Smooth muscle cell (in vitro differentiated cells): ENCODE data around the gene LDLR. TPM values are rescaled to one million over a fixed set of nuclear protein-coding genes. Genes with fewer than 3 reads are reported as not detected.

Experiments used
- DNase-seq: peaks from one replicate; lab custom pipeline; 2025; ENCODE audit not compliant: unreplicated experiment; lab: John Stamatoyannopoulos, UW
- H2AFZ ChIP-seq: fragments of 200-600 bp; sonication (generic); 2 replicates; pipeline ENCODE4 v1.6.0; 2016; ENCODE audit warnings: antibody characterized with exemption, low read depth, mild to moderate bottlenecking
- H3F3A ChIP-seq: fragments of 200-600 bp; sonication (generic); 2 replicates; pipeline ENCODE4 v1.6.0; 2017; ENCODE audit warnings: antibody characterized with exemption, low read depth
- H3K27ac ChIP-seq: fragments of 200-600 bp; sonication (generic); 2 replicates; pipeline ENCODE4 v1.5.1; 2016; ENCODE audit warnings: low read depth, mild to moderate bottlenecking
- H3K27me3 ChIP-seq: fragments of 200-600 bp; sonication (generic); 2 replicates; pipeline ENCODE4 v1.6.1; 2016; ENCODE audit warnings: low read depth, mild to moderate bottlenecking
- H3K36me3 ChIP-seq: fragments of 200-600 bp; sonication (generic); 2 replicates; pipeline ENCODE4 v1.5.1; 2016; ENCODE audit warnings: low read depth
- H3K4me1 ChIP-seq: fragments of 200-600 bp; sonication (generic); 2 replicates; pipeline ENCODE4 v1.5.1; 2016; ENCODE audit warnings: low read depth
- H3K4me2 ChIP-seq: fragments of 200-600 bp; sonication (generic); 2 replicates; pipeline ENCODE4 v1.6.0; 2016; ENCODE audit warnings: mild to moderate bottlenecking
- H3K4me3 ChIP-seq: fragments of 200-600 bp; sonication (generic); 2 replicates; pipeline ENCODE4 v1.5.1; 2016; ENCODE audit warnings: mild to moderate bottlenecking
- H3K79me2 ChIP-seq: fragments of 200-600 bp; sonication (generic); 2 replicates; pipeline ENCODE4 v1.6.0; 2016; ENCODE audit warnings: low read depth, mild to moderate bottlenecking
- H3K9ac ChIP-seq: fragments of 200-600 bp; sonication (generic); 2 replicates; pipeline ENCODE4 v1.6.0; 2016; ENCODE audit warnings: low read depth
- H3K9me3 ChIP-seq: fragments of 200-600 bp; sonication (generic); replicated peaks from 2 replicates; pipeline ENCODE4 v1.5.1; 2016; ENCODE audit warnings: low read depth
- H4K20me1 ChIP-seq: fragments of 200-600 bp; sonication (generic); 2 replicates; pipeline ENCODE4 v1.6.0; 2016; ENCODE audit warnings: low read depth
- WGBS: methylation state at CpG from one replicate; pipeline ENCODE4 v1.1.7; 2016; ENCODE audit warnings: low lambda C conversion rate; 5-methylcytosine and 5-hydroxymethylcytosine counted together
- polyA plus RNA-seq: library from polyadenylated mRNA; unstranded; fragments of >200 nt; fragmentation: Nextera tagmentation; extraction: Ambion mirVana; gene quantifications from 2 replicates; pipeline ENCODE4 v1.2.1, GENCODE V29; 2016
- total RNA-seq: library from RNA; depleted of rRNA; stranded (reverse); fragments of >200 nt; gene quantifications from 2 replicates; pipeline ENCODE4 v1.2.3, GENCODE V29; 2014
- TF ChIP-seq, protein P1 (sequence below): fragments of 200-600 bp; sonication (generic); IDR thresholded peaks from 2 replicates; pipeline ENCODE4 v1.5.1; 2017; ENCODE audit warnings: borderline replicate concordance, mild to moderate bottlenecking, antibody characterized with exemption; ENCODE audit not compliant: insufficient read depth, poor library complexity, severe bottlenecking

The LDLR gene
- total and polyA plus RNA-seq, 2 experiments from 2014 or later = 115 to 164 TPM

DNA sequence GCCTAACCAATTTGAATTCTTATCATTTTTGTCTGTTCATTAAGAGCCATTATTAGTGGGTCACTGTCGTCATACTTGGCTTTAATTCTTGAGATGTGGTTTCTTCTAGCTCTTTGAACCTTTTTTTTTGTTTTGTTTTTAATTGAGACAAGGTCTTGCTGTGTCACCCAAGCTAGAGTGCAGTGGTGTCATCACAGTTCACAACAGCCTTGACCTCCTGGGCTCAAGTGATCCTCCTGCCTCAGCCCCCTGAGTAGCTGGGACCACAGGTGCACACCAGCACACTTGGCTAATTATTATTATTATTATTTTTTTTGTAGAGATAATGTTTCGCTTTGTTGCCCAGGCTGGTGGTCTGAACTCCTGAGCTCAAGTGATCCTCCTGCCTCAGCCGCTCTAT lies 25.8 kb upstream of the LDLR start:
- H2AFZ ChIP-seq = no peak overlapping the region
- no peak overlapping the region for H3K27ac ChIP-seq
- H3K79me2 ChIP-seq = no peaks in the 10 kb centered on the region
- H3K4me2 ChIP-seq = no peak overlapping the region
- no peaks in the 10 kb centered on the region for H3F3A ChIP-seq
- H3K27me3 ChIP-seq = no peaks in the 10 kb centered on the region
- no peak overlapping the region for H3K9ac ChIP-seq
- TF ChIP-seq, protein P1, sequence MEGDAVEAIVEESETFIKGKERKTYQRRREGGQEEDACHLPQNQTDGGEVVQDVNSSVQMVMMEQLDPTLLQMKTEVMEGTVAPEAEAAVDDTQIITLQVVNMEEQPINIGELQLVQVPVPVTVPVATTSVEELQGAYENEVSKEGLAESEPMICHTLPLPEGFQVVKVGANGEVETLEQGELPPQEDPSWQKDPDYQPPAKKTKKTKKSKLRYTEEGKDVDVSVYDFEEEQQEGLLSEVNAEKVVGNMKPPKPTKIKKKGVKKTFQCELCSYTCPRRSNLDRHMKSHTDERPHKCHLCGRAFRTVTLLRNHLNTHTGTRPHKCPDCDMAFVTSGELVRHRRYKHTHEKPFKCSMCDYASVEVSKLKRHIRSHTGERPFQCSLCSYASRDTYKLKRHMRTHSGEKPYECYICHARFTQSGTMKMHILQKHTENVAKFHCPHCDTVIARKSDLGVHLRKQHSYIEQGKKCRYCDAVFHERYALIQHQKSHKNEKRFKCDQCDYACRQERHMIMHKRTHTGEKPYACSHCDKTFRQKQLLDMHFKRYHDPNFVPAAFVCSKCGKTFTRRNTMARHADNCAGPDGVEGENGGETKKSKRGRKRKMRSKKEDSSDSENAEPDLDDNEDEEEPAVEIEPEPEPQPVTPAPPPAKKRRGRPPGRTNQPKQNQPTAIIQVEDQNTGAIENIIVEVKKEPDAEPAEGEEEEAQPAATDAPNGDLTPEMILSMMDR = no peak
- no peaks in the 10 kb centered on the region for H3K36me3 ChIP-seq
- DNase-seq = no peak
- 88% methylated on average over 3 of the region's 3 CpGs for WGBS
- H3K9me3 ChIP-seq = no peaks in the 10 kb centered on the region
- no peaks in the 10 kb centered on the region for H3K4me1 ChIP-seq
- no peak overlapping the region for H3K4me3 ChIP-seq
- no peaks in the 10 kb centered on the region for H4K20me1 ChIP-seq

DNA sequence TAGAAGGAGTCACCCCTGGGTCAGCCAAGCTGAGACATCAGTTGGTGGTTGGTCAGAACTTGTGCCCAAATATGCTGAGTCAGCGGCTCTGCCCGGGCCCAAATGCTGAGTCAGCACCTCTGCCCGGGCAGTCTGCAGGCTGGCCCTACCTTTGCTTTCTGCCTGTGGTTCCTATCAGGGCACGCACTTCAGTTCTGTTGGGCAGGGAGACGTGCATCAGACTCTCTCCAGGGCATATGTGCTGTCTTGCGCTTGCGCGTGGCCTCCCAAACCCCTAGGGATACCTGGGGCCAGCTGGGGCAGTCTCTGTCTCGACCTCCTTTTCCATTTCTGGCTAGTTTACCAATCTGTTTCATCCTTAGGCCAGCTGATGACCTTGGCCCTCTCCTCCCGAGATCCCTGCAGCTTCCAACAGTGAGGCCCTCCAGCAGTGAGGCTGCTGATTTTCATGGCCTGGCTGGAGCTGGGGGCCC lies 24.4 kb upstream of the LDLR start:
- DNase-seq = no peak
- Histone ChIP-seq H3K9me3 (no peaks in the 10 kb centered on the region), H3F3A (no peaks in the 10 kb centered on the region), H3K36me3 (no peaks in the 10 kb centered on the region), H3K27ac (no peak overlapping the region), H3K4me2 (no peak overlapping the region), H3K79me2 (no peaks in the 10 kb centered on the region), H3K9ac (no peak overlapping the region), H2AFZ (no peak overlapping the region), H3K4me1 (no peaks in the 10 kb centered on the region), H3K27me3 (no peaks in the 10 kb centered on the region), H3K4me3 (no peak overlapping the region), H4K20me1 (no peaks in the 10 kb centered on the region)
- 93% methylated on average over 10 of the region's 10 CpGs for WGBS
- TF ChIP-seq, protein P1 = no peak

DNA sequence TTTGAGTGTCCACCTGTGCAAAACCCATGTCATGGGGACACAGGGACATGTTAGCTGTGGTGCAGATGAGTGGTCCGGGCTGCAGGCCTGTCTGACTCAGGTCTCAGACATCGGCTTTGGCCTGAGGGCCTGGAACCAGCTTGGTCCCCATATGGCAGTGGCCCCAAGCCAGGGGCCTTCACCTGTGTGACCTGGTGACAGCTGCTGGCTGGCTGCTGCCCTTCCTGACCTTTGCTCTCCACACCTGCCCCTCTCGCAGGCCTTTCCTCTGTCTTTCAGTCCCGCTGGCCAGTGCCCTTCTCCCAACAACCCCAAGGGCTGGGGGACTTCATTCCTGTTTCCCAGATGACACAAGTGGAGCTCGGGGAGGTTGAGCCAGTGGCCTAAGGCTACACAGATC lies 22.9 kb upstream of the LDLR start:
- H3K36me3 ChIP-seq = no peaks in the 10 kb centered on the region
- H3K9ac ChIP-seq = no peak overlapping the region
- no peaks in the 10 kb centered on the region for H3K79me2 ChIP-seq
- H3K4me1 ChIP-seq = no peaks in the 10 kb centered on the region
- no peak overlapping the region for H3K4me3 ChIP-seq
- DNase-seq = no peak
- no peak overlapping the region for H3K27ac ChIP-seq
- no peaks in the 10 kb centered on the region for H4K20me1 ChIP-seq
- TF ChIP-seq, protein P1 = no peak
- no peak overlapping the region for H2AFZ ChIP-seq
- no peaks in the 10 kb centered on the region for H3K27me3 ChIP-seq
- over 99% methylated on average over 5 of the region's 5 CpGs for WGBS
- no peaks in the 10 kb centered on the region for H3F3A ChIP-seq
- no peak overlapping the region for H3K4me2 ChIP-seq
- no peaks in the 10 kb centered on the region for H3K9me3 ChIP-seq

DNA sequence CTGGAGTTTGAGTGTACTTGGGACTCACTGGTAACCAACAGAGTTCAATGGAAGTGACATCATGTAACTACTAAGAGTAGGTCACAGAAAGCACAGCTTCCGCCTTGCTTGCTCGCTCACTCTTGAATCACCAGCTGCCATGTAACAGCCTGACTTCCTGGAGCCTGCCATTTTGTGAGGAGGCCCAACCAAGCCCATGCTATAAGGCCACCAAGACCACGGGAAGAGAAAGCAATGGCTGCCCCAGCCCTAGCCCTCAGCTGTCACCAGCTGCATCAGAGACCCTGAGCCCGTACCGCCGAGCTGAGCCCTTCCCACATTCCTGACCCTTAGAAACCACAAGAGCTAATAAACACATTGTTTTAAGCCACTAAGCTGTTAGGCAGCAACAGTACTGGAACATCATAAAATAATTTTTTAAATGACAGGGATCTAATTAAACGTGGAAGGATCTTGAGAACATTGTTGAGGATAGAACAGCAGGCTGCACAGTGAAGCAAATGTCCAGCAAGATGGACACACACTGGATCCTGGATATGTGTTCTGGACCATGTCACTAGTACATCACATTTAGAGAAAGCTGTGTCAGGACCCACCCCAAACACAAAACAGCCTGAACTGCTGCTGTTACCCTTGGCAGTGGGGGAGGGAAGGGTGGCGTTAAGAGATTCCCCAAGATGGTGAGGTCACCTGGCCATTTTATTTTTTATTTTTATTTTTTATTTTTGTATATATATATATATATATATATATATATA lies 21.7 kb upstream of the LDLR start:
- Histone ChIP-seq H2AFZ (no peak overlapping the region), H3K27ac (no peak overlapping the region), H3K79me2 (no peaks in the 10 kb centered on the region), H3K9ac (no peak overlapping the region), H3K36me3 (no peaks in the 10 kb centered on the region), H3K4me1 (no peaks in the 10 kb centered on the region), H3K4me3 (no peak overlapping the region), H4K20me1 (no peaks in the 10 kb centered on the region), H3K27me3 (no peaks in the 10 kb centered on the region), H3F3A (no peaks in the 10 kb centered on the region), H3K9me3 (no peaks in the 10 kb centered on the region), H3K4me2 (no peak overlapping the region)
- WGBS = 84% methylated on average over 8 of the region's 8 CpGs
- DNase-seq = no peak
- TF ChIP-seq, protein P1 = no peak
